Ovary (tissue), 3 donors: ENCODE results near the gene UNC13A.

Experiments used
- POLR2A ChIP-seq: fragments of 450-650 bp; IDR thresholded peaks from one replicate; pipeline ENCODE4 v1.6.1; 2017; ENCODE audit warnings: antibody characterized with exemption, mild to moderate bottlenecking, moderate library complexity
- TF ChIP-seq, protein P1 (sequence below), 3 donors: fragments of 450-650 bp in 2 of 3; fragments of 200-600 bp in 1 of 3; IDR thresholded peaks; one replicate each; pipeline versions ENCODE4 v1.5.1 to v1.8.0; 2016 to 2022; ENCODE audit warnings: antibody characterized with exemption in 3 of 3, mild to moderate bottlenecking in 1 of 3
- donor health status: DM: no; HTN: no; CAD: no.

DNA sequence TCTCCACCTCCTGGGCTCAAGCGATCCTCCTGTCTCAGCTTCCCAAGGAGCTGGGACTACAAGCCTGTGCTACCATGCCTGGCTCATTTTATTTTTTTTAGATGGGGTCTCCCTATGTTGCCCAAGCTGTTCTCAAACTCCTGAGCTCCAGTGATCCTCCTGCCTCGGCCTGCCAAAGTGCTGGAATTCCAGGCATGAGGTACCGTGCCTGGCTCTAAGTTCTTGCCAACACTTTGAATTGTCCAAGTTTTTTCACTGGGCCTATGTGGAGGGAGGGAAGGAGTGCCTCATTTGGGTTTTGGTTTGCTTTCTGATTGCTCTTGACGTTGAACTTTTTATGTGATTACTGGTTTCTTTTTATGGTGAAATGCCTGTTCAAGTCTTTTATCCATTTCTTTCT, 4.4 kb upstream of the UNC13A start:
- TF ChIP-seq POLR2A: no peak
- TF ChIP-seq, protein P1, sequence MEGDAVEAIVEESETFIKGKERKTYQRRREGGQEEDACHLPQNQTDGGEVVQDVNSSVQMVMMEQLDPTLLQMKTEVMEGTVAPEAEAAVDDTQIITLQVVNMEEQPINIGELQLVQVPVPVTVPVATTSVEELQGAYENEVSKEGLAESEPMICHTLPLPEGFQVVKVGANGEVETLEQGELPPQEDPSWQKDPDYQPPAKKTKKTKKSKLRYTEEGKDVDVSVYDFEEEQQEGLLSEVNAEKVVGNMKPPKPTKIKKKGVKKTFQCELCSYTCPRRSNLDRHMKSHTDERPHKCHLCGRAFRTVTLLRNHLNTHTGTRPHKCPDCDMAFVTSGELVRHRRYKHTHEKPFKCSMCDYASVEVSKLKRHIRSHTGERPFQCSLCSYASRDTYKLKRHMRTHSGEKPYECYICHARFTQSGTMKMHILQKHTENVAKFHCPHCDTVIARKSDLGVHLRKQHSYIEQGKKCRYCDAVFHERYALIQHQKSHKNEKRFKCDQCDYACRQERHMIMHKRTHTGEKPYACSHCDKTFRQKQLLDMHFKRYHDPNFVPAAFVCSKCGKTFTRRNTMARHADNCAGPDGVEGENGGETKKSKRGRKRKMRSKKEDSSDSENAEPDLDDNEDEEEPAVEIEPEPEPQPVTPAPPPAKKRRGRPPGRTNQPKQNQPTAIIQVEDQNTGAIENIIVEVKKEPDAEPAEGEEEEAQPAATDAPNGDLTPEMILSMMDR (IDR thresholded peaks at IDR 0.05): no peak
